ENCODE data around the gene PPP3CA. TPM values are rescaled to one million over a fixed set of nuclear protein-coding genes. Genes with fewer than 3 reads are reported as not detected.

The PPP3CA gene
- total and polyA plus RNA-seq, 2 experiments from 2014 or later = 27.0 to 45.2 TPM

DNA sequence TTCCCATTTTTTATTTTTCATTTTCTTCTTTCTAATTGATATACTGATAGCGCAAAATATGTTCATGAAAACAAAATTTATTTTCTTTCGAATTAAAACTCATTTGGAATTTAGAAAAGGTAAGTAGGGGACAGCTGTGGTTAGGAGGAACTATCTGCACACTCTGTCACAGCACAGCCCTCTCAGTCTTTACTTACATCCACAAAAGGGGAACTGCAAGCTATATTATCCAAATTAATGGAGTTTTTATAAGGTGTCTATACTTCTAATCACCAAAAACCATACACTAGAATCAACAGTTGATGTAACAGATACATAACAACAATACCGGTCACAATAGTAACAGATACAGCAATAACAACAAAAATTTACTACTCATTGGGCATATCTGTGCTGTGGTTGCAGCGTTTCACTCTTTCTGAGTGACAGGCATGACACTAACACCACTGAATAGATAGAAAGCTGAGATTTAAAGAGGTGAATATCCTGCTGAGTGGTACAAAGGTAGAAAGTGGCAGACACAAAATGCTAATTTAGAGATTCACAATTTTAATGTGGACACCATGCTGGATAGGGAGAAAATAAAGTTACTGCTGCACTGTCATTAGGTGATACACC, 160.7 kb downstream of the PPP3CA start (continued):
- TF ChIP-seq ZNF331 (CRISPR knock-in tag; IDR thresholded peaks at IDR 0.05; ENCODE audit: low read depth) = no peak
- TF ChIP-seq, protein P1, sequence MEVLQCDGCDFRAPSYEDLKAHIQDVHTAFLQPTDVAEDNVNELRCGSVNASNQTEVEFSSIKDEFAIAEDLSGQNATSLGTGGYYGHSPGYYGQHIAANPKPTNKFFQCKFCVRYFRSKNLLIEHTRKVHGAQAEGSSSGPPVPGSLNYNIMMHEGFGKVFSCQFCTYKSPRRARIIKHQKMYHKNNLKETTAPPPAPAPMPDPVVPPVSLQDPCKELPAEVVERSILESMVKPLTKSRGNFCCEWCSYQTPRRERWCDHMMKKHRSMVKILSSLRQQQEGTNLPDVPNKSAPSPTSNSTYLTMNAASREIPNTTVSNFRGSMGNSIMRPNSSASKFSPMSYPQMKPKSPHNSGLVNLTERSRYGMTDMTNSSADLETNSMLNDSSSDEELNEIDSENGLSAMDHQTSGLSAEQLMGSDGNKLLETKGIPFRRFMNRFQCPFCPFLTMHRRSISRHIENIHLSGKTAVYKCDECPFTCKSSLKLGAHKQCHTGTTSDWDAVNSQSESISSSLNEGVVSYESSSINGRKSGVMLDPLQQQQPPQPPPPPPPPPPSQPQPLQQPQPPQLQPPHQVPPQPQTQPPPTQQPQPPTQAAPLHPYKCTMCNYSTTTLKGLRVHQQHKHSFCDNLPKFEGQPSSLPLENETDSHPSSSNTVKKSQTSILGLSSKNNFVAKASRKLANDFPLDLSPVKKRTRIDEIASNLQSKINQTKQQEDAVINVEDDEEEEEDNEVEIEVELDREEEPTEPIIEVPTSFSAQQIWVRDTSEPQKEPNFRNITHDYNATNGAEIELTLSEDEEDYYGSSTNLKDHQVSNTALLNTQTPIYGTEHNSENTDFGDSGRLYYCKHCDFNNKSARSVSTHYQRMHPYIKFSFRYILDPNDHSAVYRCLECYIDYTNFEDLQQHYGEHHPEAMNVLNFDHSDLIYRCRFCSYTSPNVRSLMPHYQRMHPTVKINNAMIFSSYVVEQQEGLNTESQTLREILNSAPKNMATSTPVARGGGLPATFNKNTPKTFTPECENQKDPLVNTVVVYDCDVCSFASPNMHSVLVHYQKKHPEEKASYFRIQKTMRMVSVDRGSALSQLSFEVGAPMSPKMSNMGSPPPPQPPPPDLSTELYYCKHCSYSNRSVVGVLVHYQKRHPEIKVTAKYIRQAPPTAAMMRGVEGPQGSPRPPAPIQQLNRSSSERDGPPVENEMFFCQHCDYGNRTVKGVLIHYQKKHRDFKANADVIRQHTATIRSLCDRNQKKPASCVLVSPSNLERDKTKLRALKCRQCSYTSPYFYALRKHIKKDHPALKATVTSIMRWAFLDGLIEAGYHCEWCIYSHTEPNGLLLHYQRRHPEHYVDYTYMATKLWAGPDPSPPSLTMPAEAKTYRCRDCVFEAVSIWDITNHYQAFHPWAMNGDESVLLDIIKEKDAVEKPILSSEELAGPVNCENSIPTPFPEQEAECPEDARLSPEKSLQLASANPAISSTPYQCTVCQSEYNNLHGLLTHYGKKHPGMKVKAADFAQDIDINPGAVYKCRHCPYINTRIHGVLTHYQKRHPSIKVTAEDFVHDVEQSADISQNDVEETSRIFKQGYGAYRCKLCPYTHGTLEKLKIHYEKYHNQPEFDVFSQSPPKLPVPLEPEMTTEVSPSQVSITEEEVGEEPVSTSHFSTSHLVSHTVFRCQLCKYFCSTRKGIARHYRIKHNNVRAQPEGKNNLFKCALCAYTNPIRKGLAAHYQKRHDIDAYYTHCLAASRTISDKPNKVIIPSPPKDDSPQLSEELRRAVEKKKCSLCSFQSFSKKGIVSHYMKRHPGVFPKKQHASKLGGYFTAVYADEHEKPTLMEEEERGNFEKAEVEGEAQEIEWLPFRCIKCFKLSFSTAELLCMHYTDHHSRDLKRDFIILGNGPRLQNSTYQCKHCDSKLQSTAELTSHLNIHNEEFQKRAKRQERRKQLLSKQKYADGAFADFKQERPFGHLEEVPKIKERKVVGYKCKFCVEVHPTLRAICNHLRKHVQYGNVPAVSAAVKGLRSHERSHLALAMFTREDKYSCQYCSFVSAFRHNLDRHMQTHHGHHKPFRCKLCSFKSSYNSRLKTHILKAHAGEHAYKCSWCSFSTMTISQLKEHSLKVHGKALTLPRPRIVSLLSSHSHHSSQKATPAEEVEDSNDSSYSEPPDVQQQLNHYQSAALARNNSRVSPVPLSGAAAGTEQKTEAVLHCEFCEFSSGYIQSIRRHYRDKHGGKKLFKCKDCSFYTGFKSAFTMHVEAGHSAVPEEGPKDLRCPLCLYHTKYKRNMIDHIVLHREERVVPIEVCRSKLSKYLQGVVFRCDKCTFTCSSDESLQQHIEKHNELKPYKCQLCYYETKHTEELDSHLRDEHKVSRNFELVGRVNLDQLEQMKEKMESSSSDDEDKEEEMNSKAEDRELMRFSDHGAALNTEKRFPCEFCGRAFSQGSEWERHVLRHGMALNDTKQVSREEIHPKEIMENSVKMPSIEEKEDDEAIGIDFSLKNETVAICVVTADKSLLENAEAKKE (CRISPR knock-in tag; IDR thresholded peaks at IDR 0.05) = no peak
- TF ChIP-seq JUNB (IDR thresholded peaks at IDR 0.05; ENCODE audit: unreplicated experiment) = no peak
- TF ChIP-seq EZH2phosphoT487 (IDR thresholded peaks at IDR 0.05; ENCODE audit: unreplicated experiment) = no peak
- TF ChIP-seq NANOG (IDR thresholded peaks at IDR 0.05; ENCODE audit: borderline replicate concordance) = no peak
- TF ChIP-seq POLR2AphosphoS5 (IDR thresholded peaks at IDR 0.05; ENCODE audit: low read depth) = no peak

- peaks cover 32% of the 10 kb centered on the region for H3K4me1 Mint-ChIP-seq
- no peaks in the 10 kb centered on the region for H3K27me3 Mint-ChIP-seq (ENCODE audit: insufficient read depth, low read depth, poor library complexity)
- ATAC-seq = no peak; the same call in 2 of the 3 replicates
- no peak overlapping the region for H3K27ac Mint-ChIP-seq
- no peak overlapping the region for H3K4me2 ChIP-seq
- H3K36me3 Mint-ChIP-seq (ENCODE audit: low read depth) = peaks cover 25% of the 10 kb centered on the region
- H3K79me2 ChIP-seq (replicated peaks; ENCODE audit: insufficient read depth) = no peaks in the 10 kb centered on the region; the same call in none of the 2 replicates
- H3K4me3 ChIP-seq = no peak overlapping the region
- DNase-seq (ENCODE audit: low spot score) = no peak
- H3K27ac ChIP-seq (ENCODE audit: low read depth) = no peak overlapping the region
- 0 out of 2 replicates have a peak, but pooled peaks cover 3% of the 10 kb centered on the region for H3K4me1 ChIP-seq (ENCODE audit: insufficient read depth)
- no peak overlapping the region for H2AFZ ChIP-seq
- H3K9me3 Mint-ChIP-seq = peaks cover 17% of the 10 kb centered on the region
- H3K4me3 Mint-ChIP-seq = no peak overlapping the region
- TF ChIP-seq EZH2 (IDR thresholded peaks at IDR 0.05; ENCODE audit: low read depth, unreplicated experiment) (no peak), STAT1 (IDR thresholded peaks at IDR 0.05; ENCODE audit: unreplicated experiment) (no peak), NANOG (IDR thresholded peaks at IDR 0.05; ENCODE audit: borderline replicate concordance) (no peak)
- TF ChIP-seq, protein P2, sequence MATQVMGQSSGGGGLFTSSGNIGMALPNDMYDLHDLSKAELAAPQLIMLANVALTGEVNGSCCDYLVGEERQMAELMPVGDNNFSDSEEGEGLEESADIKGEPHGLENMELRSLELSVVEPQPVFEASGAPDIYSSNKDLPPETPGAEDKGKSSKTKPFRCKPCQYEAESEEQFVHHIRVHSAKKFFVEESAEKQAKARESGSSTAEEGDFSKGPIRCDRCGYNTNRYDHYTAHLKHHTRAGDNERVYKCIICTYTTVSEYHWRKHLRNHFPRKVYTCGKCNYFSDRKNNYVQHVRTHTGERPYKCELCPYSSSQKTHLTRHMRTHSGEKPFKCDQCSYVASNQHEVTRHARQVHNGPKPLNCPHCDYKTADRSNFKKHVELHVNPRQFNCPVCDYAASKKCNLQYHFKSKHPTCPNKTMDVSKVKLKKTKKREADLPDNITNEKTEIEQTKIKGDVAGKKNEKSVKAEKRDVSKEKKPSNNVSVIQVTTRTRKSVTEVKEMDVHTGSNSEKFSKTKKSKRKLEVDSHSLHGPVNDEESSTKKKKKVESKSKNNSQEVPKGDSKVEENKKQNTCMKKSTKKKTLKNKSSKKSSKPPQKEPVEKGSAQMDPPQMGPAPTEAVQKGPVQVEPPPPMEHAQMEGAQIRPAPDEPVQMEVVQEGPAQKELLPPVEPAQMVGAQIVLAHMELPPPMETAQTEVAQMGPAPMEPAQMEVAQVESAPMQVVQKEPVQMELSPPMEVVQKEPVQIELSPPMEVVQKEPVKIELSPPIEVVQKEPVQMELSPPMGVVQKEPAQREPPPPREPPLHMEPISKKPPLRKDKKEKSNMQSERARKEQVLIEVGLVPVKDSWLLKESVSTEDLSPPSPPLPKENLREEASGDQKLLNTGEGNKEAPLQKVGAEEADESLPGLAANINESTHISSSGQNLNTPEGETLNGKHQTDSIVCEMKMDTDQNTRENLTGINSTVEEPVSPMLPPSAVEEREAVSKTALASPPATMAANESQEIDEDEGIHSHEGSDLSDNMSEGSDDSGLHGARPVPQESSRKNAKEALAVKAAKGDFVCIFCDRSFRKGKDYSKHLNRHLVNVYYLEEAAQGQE (IDR thresholded peaks at IDR 0.05; ENCODE audit: unreplicated experiment) = no peak
- peaks cover 5% of the 10 kb centered on the region; the same call in 1 of the 2 replicates for H3K36me3 ChIP-seq (ENCODE audit: insufficient read depth)
- H3K9me2 ChIP-seq (ENCODE audit: insufficient read depth) = no peaks in the 10 kb centered on the region
- no peaks in the 10 kb centered on the region for H3K27me3 ChIP-seq (ENCODE audit: insufficient read depth)
- H4K20me1 ChIP-seq (replicated peaks; ENCODE audit: insufficient read depth) = no peaks in the 10 kb centered on the region
- no peaks in the 10 kb centered on the region for H3F3A ChIP-seq (replicated peaks; ENCODE audit: low read depth)
Observed at GRCh38 chr4:101184668-101185067, 162.7 kb downstream of the PPP3CA start.
